ENCODE measurements around the gene OSTM1. TPM values are rescaled to one million over a fixed set of nuclear protein-coding genes. Genes with fewer than 3 reads are reported as not detected.

The OSTM1 gene
- total and polyA plus RNA-seq, 7 experiments from 2014 or later, result 25.0 to 48.9 (median 31.3) TPM

DNA sequence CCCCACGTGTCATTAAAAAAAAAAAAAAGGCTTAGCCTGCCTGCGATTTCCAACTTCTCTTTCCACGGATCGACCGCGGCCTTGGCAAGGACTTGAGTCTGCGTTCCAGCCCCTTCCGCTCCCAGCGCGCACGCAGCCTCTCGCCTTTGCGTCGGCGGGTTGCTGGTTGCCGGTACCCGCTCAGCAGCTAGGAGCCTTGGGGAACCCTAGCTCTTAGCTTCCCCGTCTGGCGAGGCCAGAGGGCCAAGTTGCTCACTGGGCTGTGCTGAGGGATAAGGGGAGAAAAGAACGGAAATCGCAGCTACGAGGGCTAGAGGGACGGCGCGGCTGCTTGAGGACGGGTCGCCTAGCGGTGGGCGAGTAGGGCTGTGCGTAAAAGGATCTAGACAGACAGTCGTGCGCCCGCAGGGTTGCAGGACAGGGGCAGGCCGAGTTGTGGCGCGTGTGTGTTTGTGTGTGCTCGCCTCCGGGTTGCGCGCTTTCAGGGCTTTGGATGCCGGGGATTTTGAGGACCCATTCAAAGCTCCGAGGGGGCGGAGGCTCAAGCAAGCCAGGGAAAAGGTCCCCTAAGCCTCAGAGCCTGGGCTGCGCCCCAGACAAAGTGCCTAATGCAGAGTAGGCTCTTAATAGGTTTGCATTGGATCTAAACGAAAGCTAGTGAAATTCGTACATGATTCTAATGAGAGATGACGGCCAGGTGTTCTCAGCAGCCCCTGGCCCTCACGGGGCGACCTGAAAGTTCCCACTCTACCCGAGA lies 40.5 kb upstream of the OSTM1 start:
- intact Hi-C loops (cut with micrococcal nuclease), result loop anchor here (1.0 to 10.0 kb wide), 4 partner anchors 56 to 957 kb away; no protein-coding TSS in a partner anchor
- ATAC-seq, result peak; percentile 25
- CTCF ChIA-PET, result interaction anchor here (0.6 kb wide), 1 partner anchor 700 kb away, joined by 3 read pairs; no protein-coding TSS in a partner anchor

DNA sequence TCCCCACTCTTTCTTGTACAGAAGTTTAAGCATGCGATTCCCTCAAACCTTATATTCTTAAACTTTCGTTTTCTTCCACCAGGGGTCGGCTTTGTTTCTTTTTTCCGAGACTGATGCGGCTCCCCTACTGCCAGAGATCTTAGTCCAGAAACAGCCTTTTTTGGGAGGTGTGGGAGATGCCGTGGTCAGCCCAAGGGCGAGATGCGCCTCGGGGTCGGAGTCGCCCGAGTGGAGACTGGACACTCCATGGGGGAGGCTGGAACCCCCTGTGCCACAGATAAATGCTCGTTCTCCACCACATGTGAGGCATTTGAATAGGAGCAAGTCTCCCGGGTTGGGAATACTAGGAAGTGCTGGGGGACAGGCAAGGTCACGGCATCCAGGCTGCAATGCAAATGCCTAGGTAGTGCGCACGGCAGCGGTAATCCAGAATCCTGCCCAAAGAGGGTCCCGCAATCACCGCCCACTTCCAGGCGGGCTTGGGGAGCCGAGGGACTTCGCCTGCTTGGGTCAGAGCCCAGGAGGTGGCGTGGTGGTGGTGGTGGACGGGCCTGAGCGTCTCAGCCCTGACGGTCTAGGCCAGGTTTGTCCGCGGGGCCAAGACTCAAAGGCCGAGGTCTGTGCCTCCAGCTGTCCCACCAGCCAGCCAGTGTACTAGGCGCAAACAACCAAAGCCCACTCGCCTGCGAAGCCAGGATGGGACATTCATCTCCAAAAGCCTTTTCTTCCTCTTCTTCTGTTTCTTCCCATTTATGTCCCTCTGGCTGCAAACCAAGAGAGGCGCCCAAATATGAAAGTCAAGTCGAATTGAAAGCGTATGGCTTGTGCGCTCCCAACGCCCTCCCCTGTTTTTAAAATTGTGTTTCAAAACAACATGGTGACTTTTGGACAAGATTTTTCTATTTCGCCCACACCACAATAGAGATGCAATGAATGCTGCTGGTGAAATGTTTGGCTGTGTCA lies 39.3 kb upstream of the OSTM1 start:
- intact Hi-C loops (cut with micrococcal nuclease), result loop anchor here (1.0 to 10.0 kb wide), 6 partner anchors 39 to 958 kb away; partner anchors contain the start of gene OSTM1 (in 1 of the 2)
- Histone ChIP-seq H3K27me3 (ENCODE audit: control insufficient read depth in 2 of 2, insufficient read depth in 2 of 2, low read length in 2 of 2) (peaks cover 8 to 25% of the 10 kb centered on the region in 2 donors), H3K36me3 (ENCODE audit: control insufficient read depth in 2 of 3, insufficient read depth in 3 of 3, low read length in 3 of 3) (no peaks in the 10 kb centered on the region), H3K4me1 (ENCODE audit: control insufficient read depth in 2 of 2, insufficient read depth in 2 of 2, low read length in 2 of 2) (peaks cover 17 to 33% of the 10 kb centered on the region in 2 donors), H3K9me3 (ENCODE audit: control insufficient read depth in 2 of 3, low read length in 3 of 3) (no peaks in the 10 kb centered on the region), H3K4me3 (ENCODE audit: low read length) (no peak overlapping the region), H3K27ac (ENCODE audit: low read depth, low read length) (no peak overlapping the region)
- CTCF ChIA-PET, result no interaction called here
- DNase-seq, result no peak
- ATAC-seq, result no peak
- H3K4me1 Mint-ChIP-seq, result peaks cover 30 to 47% (median 40%) of the 10 kb centered on the region in 7 donors
- POLR2A ChIA-PET, result no interaction called here
- H3K9me3 Mint-ChIP-seq, result peaks cover 0 to 4% (median 0%) of the 10 kb centered on the region in 11 donors
- peaks cover 0 to 5% (median 0%) of the 10 kb centered on the region in 5 donors for H3K36me3 Mint-ChIP-seq
- peak overlapping the region in 1 of 9 donors; percentile 14 for H3K27ac Mint-ChIP-seq
- H3K4me3 Mint-ChIP-seq, result peak overlapping the region; percentile 17 to 86 (median 60)
- H3K27me3 Mint-ChIP-seq, result peaks cover 72 to 89% (median 85%) of the 10 kb centered on the region in 5 donors

More for the DNA sequence above, 40.5 kb upstream of the OSTM1 start:
- no peak overlapping the region for H3K4me3 ChIP-seq (ENCODE audit: low read length)
- no peak overlapping the region for H3K27ac ChIP-seq (ENCODE audit: low read depth, low read length)
- Mint-ChIP-seq H3K27me3 (peaks cover 75 to 91% (median 82%) of the 10 kb centered on the region in 5 donors), H3K4me1 (peaks cover 34 to 53% (median 46%) of the 10 kb centered on the region in 7 donors), H3K36me3 (peaks cover 0 to 5% (median 0%) of the 10 kb centered on the region in 5 donors), H3K9me3 (peaks cover 0 to 5% (median 0%) of the 10 kb centered on the region in 11 donors), H3K4me3 (peak overlapping the region; percentile 51 to 99 (median 74)), H3K27ac (peak overlapping the region in 1 of 9 donors; percentile 69)
- no peaks in the 10 kb centered on the region for H3K9me3 ChIP-seq (ENCODE audit: control insufficient read depth in 2 of 3, low read length in 3 of 3)
- DNase-seq, result peak in 3 of 9 donors; percentile 9 to 54 (median 24)
- POLR2A ChIA-PET, result no interaction called here
- peaks cover 8 to 28% of the 10 kb centered on the region in 2 donors for H3K27me3 ChIP-seq (ENCODE audit: control insufficient read depth in 2 of 2, insufficient read depth in 2 of 2, low read length in 2 of 2)
- no peaks in the 10 kb centered on the region for H3K36me3 ChIP-seq (ENCODE audit: control insufficient read depth in 2 of 3, insufficient read depth in 3 of 3, low read length in 3 of 3)
- H3K4me1 ChIP-seq (ENCODE audit: control insufficient read depth in 2 of 2, insufficient read depth in 2 of 2, low read length in 2 of 2), result peaks cover 17 to 40% of the 10 kb centered on the region in 2 donors

DNA sequence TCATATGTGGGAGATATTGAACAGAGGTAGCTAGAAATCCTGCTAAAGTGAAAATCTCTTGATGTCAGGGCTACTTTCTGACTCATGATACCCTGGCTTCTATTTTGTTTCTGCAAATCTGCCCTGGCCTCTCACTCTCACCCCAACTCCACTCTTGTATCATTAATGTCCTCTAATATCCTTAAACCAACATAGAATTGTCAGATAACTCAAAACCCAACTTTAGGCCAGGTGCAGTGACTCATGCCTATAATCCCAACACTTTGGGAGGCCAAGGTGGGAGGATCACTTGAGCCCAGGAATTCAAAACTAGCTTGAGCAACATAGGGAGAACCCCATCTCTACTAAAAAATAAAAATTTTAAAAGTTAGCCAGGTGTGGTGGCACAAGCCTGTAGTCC lies 33.8 kb upstream of the OSTM1 start:
- no peak overlapping the region for H3K4me3 Mint-ChIP-seq

DNA sequence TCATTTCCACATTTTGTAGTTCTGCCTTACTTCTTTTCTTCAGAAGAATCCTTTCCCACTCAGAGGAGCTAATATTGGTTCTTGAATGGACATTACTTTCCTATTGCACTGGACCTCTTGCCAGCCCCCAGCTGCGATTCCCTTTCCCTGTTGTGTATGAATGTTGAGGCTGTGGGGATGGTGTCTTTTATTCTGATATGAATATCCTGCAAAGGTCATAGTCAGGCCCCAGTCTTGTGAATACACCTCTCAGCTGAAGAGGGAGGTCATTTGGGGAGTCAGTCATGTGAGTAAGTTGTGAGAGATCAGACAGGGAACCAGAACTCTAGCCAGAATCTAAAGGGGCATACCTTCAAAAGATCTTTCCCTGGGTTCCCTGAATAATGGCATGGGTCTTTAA lies 32.6 kb upstream of the OSTM1 start:
- POLR2A ChIA-PET, result no interaction called here
- Histone ChIP-seq H3K27ac (ENCODE audit: low read depth, low read length) (no peak overlapping the region), H3K27me3 (ENCODE audit: control insufficient read depth in 2 of 2, insufficient read depth in 2 of 2, low read length in 2 of 2) (peaks cover 0 to 2% of the 10 kb centered on the region in 2 donors), H3K4me1 (ENCODE audit: control insufficient read depth in 2 of 2, insufficient read depth in 2 of 2, low read length in 2 of 2) (no peaks in the 10 kb centered on the region), H3K4me3 (ENCODE audit: low read length) (no peak overlapping the region), H3K36me3 (ENCODE audit: control insufficient read depth in 2 of 3, insufficient read depth in 3 of 3, low read length in 3 of 3) (no peaks in the 10 kb centered on the region), H3K9me3 (ENCODE audit: control insufficient read depth in 2 of 3, low read length in 3 of 3) (no peaks in the 10 kb centered on the region)
- no peak overlapping the region for H3K27ac Mint-ChIP-seq
- no peak for DNase-seq
- CTCF ChIA-PET, result no interaction called here
- H3K9me3 Mint-ChIP-seq, result no peaks in the 10 kb centered on the region
- no peak for ATAC-seq
- intact Hi-C loops (cut with micrococcal nuclease), result no loop called here
- no peak overlapping the region for H3K4me3 Mint-ChIP-seq
- H3K4me1 Mint-ChIP-seq, result peaks cover 0 to 1% (median 0%) of the 10 kb centered on the region in 7 donors
- no peaks in the 10 kb centered on the region for H3K36me3 Mint-ChIP-seq
- H3K27me3 Mint-ChIP-seq, result peaks cover 13 to 58% (median 35%) of the 10 kb centered on the region in 5 donors

More for the DNA sequence above, 33.8 kb upstream of the OSTM1 start:
- ChIA-PET CTCF (no interaction called here), POLR2A (interaction anchor here (1.5 kb wide), 1 partner anchor 10 kb away, joined by 3 read pairs; no protein-coding TSS in a partner anchor)
- ATAC-seq (no peak), DNase-seq (no peak)
- Mint-ChIP-seq H3K36me3 (no peaks in the 10 kb centered on the region), H3K27me3 (peaks cover 25 to 61% (median 47%) of the 10 kb centered on the region in 5 donors), H3K9me3 (peaks cover 0 to under 1% (median 0%) of the 10 kb centered on the region in 11 donors), H3K27ac (no peak overlapping the region), H3K4me1 (peaks cover 0 to 2% (median 2%) of the 10 kb centered on the region in 7 donors)
- H3K36me3 ChIP-seq (ENCODE audit: control insufficient read depth in 2 of 3, insufficient read depth in 3 of 3, low read length in 3 of 3), result no peaks in the 10 kb centered on the region
- no peak overlapping the region for H3K27ac ChIP-seq (ENCODE audit: low read depth, low read length)
- no peak overlapping the region for H3K4me3 ChIP-seq (ENCODE audit: low read length)
- H3K9me3 ChIP-seq (ENCODE audit: control insufficient read depth in 2 of 3, low read length in 3 of 3), result no peaks in the 10 kb centered on the region
- intact Hi-C loops (cut with micrococcal nuclease), result no loop called here
- H3K27me3 ChIP-seq (ENCODE audit: control insufficient read depth in 2 of 2, insufficient read depth in 2 of 2, low read length in 2 of 2), result peaks cover 0 to 2% of the 10 kb centered on the region in 2 donors
- H3K4me1 ChIP-seq (ENCODE audit: control insufficient read depth in 2 of 2, insufficient read depth in 2 of 2, low read length in 2 of 2), result no peaks in the 10 kb centered on the region

DNA sequence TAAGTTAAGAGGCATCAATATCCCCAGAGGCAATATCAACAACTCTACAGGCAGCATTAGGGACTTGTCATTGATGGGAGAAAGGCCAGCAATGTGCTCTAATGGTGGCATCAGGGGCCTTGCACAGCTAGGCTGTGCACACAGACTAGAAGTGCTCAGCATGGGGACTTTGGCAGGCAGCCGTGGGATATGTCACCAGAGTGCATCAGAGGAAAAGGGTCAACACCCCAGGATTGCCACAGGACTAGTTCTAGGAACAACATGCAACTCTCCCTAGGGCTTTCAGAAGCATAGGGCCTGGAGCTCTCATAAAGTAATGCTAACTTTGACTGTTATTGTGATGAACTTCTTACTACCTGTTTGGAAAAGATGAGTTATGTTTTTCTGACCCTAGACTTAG lies 32.2 kb upstream of the OSTM1 start:
- Mint-ChIP-seq H3K27me3 (peaks cover 9 to 58% (median 33%) of the 10 kb centered on the region in 5 donors), H3K27ac (no peak overlapping the region), H3K4me3 (no peak overlapping the region), H3K4me1 (peaks cover 0 to 1% (median 0%) of the 10 kb centered on the region in 7 donors), H3K9me3 (no peaks in the 10 kb centered on the region), H3K36me3 (no peaks in the 10 kb centered on the region)
- Histone ChIP-seq H3K4me3 (ENCODE audit: low read length) (no peak overlapping the region), H3K27me3 (ENCODE audit: control insufficient read depth in 2 of 2, insufficient read depth in 2 of 2, low read length in 2 of 2) (peaks cover 0 to 2% of the 10 kb centered on the region in 2 donors), H3K9me3 (ENCODE audit: control insufficient read depth in 2 of 3, low read length in 3 of 3) (no peaks in the 10 kb centered on the region), H3K4me1 (ENCODE audit: control insufficient read depth in 2 of 2, insufficient read depth in 2 of 2, low read length in 2 of 2) (no peaks in the 10 kb centered on the region), H3K36me3 (ENCODE audit: control insufficient read depth in 2 of 3, insufficient read depth in 3 of 3, low read length in 3 of 3) (no peaks in the 10 kb centered on the region), H3K27ac (ENCODE audit: low read depth, low read length) (no peak overlapping the region)
- ChIA-PET POLR2A (no interaction called here), CTCF (no interaction called here)
- DNase-seq, result no peak
- no peak for ATAC-seq
- intact Hi-C loops (cut with micrococcal nuclease), result no loop called here

DNA sequence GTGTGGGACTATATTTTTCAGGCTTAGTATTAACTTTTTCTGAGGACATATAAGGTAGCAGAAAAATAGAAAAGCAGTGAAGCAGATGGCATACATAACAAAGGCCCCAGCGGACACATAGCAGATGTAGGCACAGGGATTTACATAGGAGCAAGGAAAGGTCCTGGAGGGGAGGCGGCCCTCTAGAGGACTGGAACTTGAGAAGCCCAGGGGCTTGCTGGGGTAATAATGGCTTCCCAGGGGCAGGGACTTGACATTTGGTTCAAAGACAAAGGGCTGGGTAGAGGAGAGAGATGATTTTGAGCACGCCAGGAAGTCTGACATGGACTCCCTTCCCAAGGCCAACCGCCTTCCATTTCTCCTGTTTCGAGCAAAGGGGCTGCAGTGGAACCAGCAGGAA lies 31.7 kb upstream of the OSTM1 start:
- Histone ChIP-seq H3K27ac (ENCODE audit: low read depth, low read length) (no peak overlapping the region), H3K36me3 (ENCODE audit: control insufficient read depth in 2 of 3, insufficient read depth in 3 of 3, low read length in 3 of 3) (no peaks in the 10 kb centered on the region), H3K27me3 (ENCODE audit: control insufficient read depth in 2 of 2, insufficient read depth in 2 of 2, low read length in 2 of 2) (peaks cover 0 to 2% of the 10 kb centered on the region in 2 donors), H3K4me3 (ENCODE audit: low read length) (no peak overlapping the region), H3K9me3 (ENCODE audit: control insufficient read depth in 2 of 3, low read length in 3 of 3) (no peaks in the 10 kb centered on the region), H3K4me1 (ENCODE audit: control insufficient read depth in 2 of 2, insufficient read depth in 2 of 2, low read length in 2 of 2) (no peaks in the 10 kb centered on the region)
- no peak overlapping the region for H3K27ac Mint-ChIP-seq
- ATAC-seq (no peak), DNase-seq (no peak)
- ChIA-PET POLR2A (no interaction called here), CTCF (no interaction called here)
- H3K4me1 Mint-ChIP-seq, result peaks cover 0 to 1% (median 0%) of the 10 kb centered on the region in 7 donors
- no peak overlapping the region for H3K4me3 Mint-ChIP-seq
- H3K27me3 Mint-ChIP-seq, result peaks cover 7 to 57% (median 30%) of the 10 kb centered on the region in 5 donors
- intact Hi-C loops (cut with micrococcal nuclease), result no loop called here
- H3K9me3 Mint-ChIP-seq, result no peaks in the 10 kb centered on the region
- no peaks in the 10 kb centered on the region for H3K36me3 Mint-ChIP-seq
